Upper lobe of left lung (tissue), 6 donors: ENCODE measurements around the gene BORCS6. TPM values are rescaled to one million over a fixed set of nuclear protein-coding genes. Genes with fewer than 3 reads are reported as not detected.

Experiments
- ATAC-seq, 2 donors: fragments of 200-7000 bp; cut with Tn5 transposase; one replicate each; pipeline ENCODE4 v1.9.1; 2022; ENCODE audit warnings: mild to moderate bottlenecking in 2 of 2, moderate library complexity in 2 of 2; ENCODE audit not compliant: low FRiP score in 2 of 2
- DNase-seq, 2 donors: peaks; one replicate each; pipeline ENCODE4 v3.0.0-alpha.2; 2019 to 2020
- H3K27ac ChIP-seq, 4 donors: fragments of 200-600 bp; sonication (generic); one replicate each; pipeline ENCODE4 v1.5.1; 2016 to 2019
- H3K27me3 ChIP-seq, 4 donors: fragments of 200-600 bp; sonication (generic); one replicate each; pipeline ENCODE4 v1.5.1; 2017 to 2019
- H3K36me3 ChIP-seq, 4 donors: fragments of 200-600 bp; sonication (generic); one replicate each; pipeline ENCODE4 v1.5.1; 2016 to 2019
- H3K4me1 ChIP-seq, 4 donors: fragments of 200-600 bp; sonication (generic); one replicate each; pipeline ENCODE4 v1.5.1; 2018 to 2019
- H3K4me3 ChIP-seq, 4 donors: fragments of 200-600 bp; sonication (generic); one replicate each; pipeline ENCODE4 v1.5.1; 2017 to 2019; ENCODE audit warnings: mild to moderate bottlenecking in 2 of 4, moderate library complexity in 1 of 4
- H3K9me3 ChIP-seq, 4 donors: fragments of 200-600 bp; sonication (generic); one replicate each; pipeline ENCODE4 v1.5.1; 2018 to 2019
- EP300 ChIP-seq, 4 donors: sonication (generic); formaldehyde crosslinking; IDR thresholded peaks; one replicate each; pipeline ENCODE4 v1.5.1; 2017; ENCODE audit warnings: antibody characterized with exemption in 4 of 4, control low read depth in 2 of 4
- POLR2A ChIP-seq, 4 donors: fragments of 450-650 bp; IDR thresholded peaks; one replicate each; pipeline ENCODE4 v1.5.1; 2016 to 2017; ENCODE audit warnings: antibody characterized with exemption in 4 of 4, mild to moderate bottlenecking in 2 of 4
- POLR2AphosphoS5 ChIP-seq, 2 donors: sonication (generic); formaldehyde crosslinking; IDR thresholded peaks; one replicate each; pipeline ENCODE4 v1.5.1; 2017; ENCODE audit warnings: antibody characterized with exemption in 2 of 2
- WGBS, 2 donors: methylation state at CpG; one replicate each; pipeline ENCODE4 v1.1.5; 2017 to 2018; 5-methylcytosine and 5-hydroxymethylcytosine counted together
- total RNA-seq, 6 donors: library from RNA; depleted of rRNA in 4 of 6; stranded (reverse); fragments of >200 nt in 4 of 6; gene quantifications; one replicate each; pipeline versions ENCODE4 v1.1.0 to v1.2.1, GENCODE V29; 2016 to 2021
- TF ChIP-seq, protein P1 (sequence below), 6 experiments: fragments of 450-650 bp in 4 of 6; fragments of 200-600 bp in 2 of 6; sonication (generic) in 2 of 6; IDR thresholded peaks; one replicate each; pipeline ENCODE4 v1.5.1; 2016 to 2019; ENCODE audit warnings: antibody characterized with exemption in 6 of 6
- donor health status: DM: no; HTN: no; CAD: no; lungs with moderate emphysema.
- donor health status: DM: no; HTN: yes; CAD: no; lungs with severe emphysema.

BORCS6 gene
- total RNA-seq, 6 donors from 2014 or later, result 7.3 to 12.5 (median 11.1) TPM

DNA sequence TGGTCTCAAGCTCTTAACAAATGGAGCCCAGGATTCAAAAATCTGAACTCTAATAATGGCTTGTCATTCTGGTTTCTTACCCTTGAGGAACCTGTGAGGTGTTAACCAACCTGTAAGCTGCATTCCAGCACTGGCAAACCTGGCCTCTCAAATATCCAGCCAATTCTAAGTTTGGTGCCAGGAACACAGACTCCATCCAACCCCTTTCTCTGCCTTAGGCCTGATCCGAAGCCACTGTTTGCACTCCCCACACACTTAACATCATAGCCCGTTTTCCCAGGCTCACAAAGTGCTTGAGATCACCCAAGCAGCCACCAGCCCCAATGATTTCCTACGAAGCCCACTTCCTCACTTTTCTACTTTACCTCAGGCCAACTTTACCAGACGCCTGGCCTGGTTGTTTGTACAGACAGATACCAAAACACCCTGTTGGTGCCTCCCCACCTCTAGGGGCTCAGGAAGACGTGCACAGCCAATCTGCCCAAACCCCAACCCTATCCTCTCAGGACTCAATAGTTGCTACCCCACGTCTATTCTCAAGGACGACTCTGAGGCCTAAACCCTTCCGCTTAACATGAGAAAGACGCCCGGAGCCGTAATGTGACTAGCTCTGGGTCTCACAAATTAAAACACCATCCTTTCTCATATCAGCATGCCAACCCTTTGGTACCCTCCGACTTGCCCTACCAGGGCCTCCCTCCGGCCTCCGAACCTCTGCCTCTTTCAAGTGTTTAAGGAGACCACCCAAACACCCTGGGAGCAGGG is 34.6 kb downstream of the BORCS6 start:
- H3K4me1 ChIP-seq, result peaks cover 29 to 56% (median 38%) of the 10 kb centered on the region in 4 donors
- WGBS, 2 donors, result 22 to 27% methylated on average over 14 of the region's 14 CpGs
- DNase-seq (no peak), ATAC-seq (no peak)
- H3K4me3 ChIP-seq, result peak overlapping the region; percentile 63 to 88 (median 80)
- TF ChIP-seq POLR2AphosphoS5 (IDR thresholded peaks at IDR 0.05) (peak in 1 of 2 donors; percentile 13), POLR2A (IDR thresholded peaks at IDR 0.05) (peak in 2 of 4 donors; percentile 33 to 62), EP300 (IDR thresholded peaks at IDR 0.05) (no peak)
- TF ChIP-seq, protein P1, sequence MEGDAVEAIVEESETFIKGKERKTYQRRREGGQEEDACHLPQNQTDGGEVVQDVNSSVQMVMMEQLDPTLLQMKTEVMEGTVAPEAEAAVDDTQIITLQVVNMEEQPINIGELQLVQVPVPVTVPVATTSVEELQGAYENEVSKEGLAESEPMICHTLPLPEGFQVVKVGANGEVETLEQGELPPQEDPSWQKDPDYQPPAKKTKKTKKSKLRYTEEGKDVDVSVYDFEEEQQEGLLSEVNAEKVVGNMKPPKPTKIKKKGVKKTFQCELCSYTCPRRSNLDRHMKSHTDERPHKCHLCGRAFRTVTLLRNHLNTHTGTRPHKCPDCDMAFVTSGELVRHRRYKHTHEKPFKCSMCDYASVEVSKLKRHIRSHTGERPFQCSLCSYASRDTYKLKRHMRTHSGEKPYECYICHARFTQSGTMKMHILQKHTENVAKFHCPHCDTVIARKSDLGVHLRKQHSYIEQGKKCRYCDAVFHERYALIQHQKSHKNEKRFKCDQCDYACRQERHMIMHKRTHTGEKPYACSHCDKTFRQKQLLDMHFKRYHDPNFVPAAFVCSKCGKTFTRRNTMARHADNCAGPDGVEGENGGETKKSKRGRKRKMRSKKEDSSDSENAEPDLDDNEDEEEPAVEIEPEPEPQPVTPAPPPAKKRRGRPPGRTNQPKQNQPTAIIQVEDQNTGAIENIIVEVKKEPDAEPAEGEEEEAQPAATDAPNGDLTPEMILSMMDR (IDR thresholded peaks at IDR 0.05), result peak in 1 of 6 experiments; percentile 6
- H3K36me3 ChIP-seq, result peaks cover 7 to 32% (median 14%) of the 10 kb centered on the region in 4 donors
- no peaks in the 10 kb centered on the region for H3K27me3 ChIP-seq
- H3K9me3 ChIP-seq, result no peaks in the 10 kb centered on the region
- peak overlapping the region; percentile 98 to 100 (median 99) for H3K27ac ChIP-seq

- TF ChIP-seq, protein P1 (IDR thresholded peaks at IDR 0.05), result no peak
- no peak for TF ChIP-seq POLR2AphosphoS5 (IDR thresholded peaks at IDR 0.05)
- no peak for TF ChIP-seq EP300 (IDR thresholded peaks at IDR 0.05)
- peak in 1 of 4 donors; percentile 1 for TF ChIP-seq POLR2A (IDR thresholded peaks at IDR 0.05)
- Histone ChIP-seq H3K4me3 (peak overlapping the region; percentile 63 to 88 (median 80)), H3K27me3 (no peaks in the 10 kb centered on the region), H3K4me1 (peaks cover 36 to 60% (median 44%) of the 10 kb centered on the region in 4 donors), H3K9me3 (no peaks in the 10 kb centered on the region), H3K27ac (peak overlapping the region; percentile 98 to 100 (median 99)), H3K36me3 (peaks cover 14 to 34% (median 20%) of the 10 kb centered on the region in 4 donors)
- DNase-seq, result no peak
- ATAC-seq, result no peak
- 15 to 25% methylated on average over 11 of the region's 11 CpGs for WGBS, 2 donors
Measured at GRCh38 chr17:8154608-8155155, 35.3 kb downstream of the BORCS6 start.

- peak overlapping the region; percentile 63 to 88 (median 80) for H3K4me3 ChIP-seq
- TF ChIP-seq POLR2AphosphoS5 (IDR thresholded peaks at IDR 0.05), result peak; percentile 100
- TF ChIP-seq, protein P1 (IDR thresholded peaks at IDR 0.05), result peak in 1 of 6 experiments; percentile 16
- peak; percentile 99 to 100 (median 100) for TF ChIP-seq EP300 (IDR thresholded peaks at IDR 0.05)
- peak in 3 of 4 donors; percentile 76 to 93 (median 82) for TF ChIP-seq POLR2A (IDR thresholded peaks at IDR 0.05)
- no peaks in the 10 kb centered on the region for H3K27me3 ChIP-seq
- H3K27ac ChIP-seq, result peak overlapping the region; percentile 98 to 100 (median 99)
- peak; percentile 64 to 79 for ATAC-seq
- 2% methylated on average over 17 to 22 of the region's 22 CpGs for WGBS, 2 donors
- peak; percentile 99 for DNase-seq
- no peaks in the 10 kb centered on the region for H3K9me3 ChIP-seq
- peaks cover 36 to 61% (median 44%) of the 10 kb centered on the region in 4 donors for H3K4me1 ChIP-seq
- peaks cover 20 to 35% (median 22%) of the 10 kb centered on the region in 4 donors for H3K36me3 ChIP-seq
Measured at GRCh38 chr17:8153957-8154607, 35.9 kb downstream of the BORCS6 start.

DNA sequence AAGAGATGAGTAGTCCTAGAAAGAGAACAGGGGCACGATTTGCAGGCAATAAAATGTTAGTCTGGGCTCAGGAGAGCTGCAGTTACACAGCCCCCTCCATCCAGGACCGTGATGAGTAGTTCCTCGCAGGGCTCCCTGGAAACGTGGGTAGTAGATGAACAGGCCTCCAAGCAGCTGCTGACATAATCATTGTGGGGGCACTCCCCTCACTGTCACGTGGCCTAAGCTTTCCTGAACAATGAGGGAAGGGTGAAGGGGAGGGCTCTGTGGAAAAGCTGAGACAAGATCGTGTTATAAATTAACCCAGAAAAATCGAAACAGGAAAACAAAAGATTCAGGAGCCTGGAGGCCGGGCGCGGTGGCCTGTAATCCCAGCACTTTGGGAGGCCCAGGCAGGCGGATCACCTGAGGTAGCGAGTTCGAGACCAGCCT is 36.4 kb downstream of the BORCS6 start:
- Histone ChIP-seq H3K4me3 (peak overlapping the region in 3 of 4 donors; percentile 63 to 85 (median 74)), H3K27me3 (no peaks in the 10 kb centered on the region), H3K4me1 (peaks cover 35 to 62% (median 41%) of the 10 kb centered on the region in 4 donors), H3K36me3 (peaks cover 23 to 40% (median 27%) of the 10 kb centered on the region in 4 donors), H3K9me3 (no peaks in the 10 kb centered on the region), H3K27ac (peak overlapping the region; percentile 98 to 100 (median 99))
- peak; percentile 2 to 47 for ATAC-seq
- TF ChIP-seq POLR2AphosphoS5 (IDR thresholded peaks at IDR 0.05) (peak; percentile 81 to 84), EP300 (IDR thresholded peaks at IDR 0.05) (peak in 2 of 4 donors; percentile 55 to 59), POLR2A (IDR thresholded peaks at IDR 0.05) (no peak)
- TF ChIP-seq, protein P1 (IDR thresholded peaks at IDR 0.05), result no peak
- 18 to 25% methylated on average over 13 of the region's 13 CpGs for WGBS, 2 donors
- DNase-seq, result peak; percentile 78 to 90
